ENCODE results near the gene LYPD6. TPM values are rescaled to one million over a fixed set of nuclear protein-coding genes. Genes with fewer than 3 reads are reported as not detected.

Gene LYPD6
- total and polyA plus RNA-seq, 4 donors: 0.15 to 0.42 (median 0.23) TPM

GRCh38 chr2:149409506-149409905 is 79.1 kb downstream of the LYPD6 start:
- WGBS: 80% methylated on average over 3 of the region's 3 CpGs

GRCh38 chr2:149410701-149411484 is 80.5 kb downstream of the LYPD6 start:
- 94% methylated on average over 6 of the region's 6 CpGs for WGBS

More at GRCh38 chr2:149409506-149409905, 79.1 kb downstream of the LYPD6 start:
- Histone ChIP-seq H3K4me1 (ENCODE audit: control insufficient read depth in 4 of 4, insufficient read depth in 4 of 4, low read length in 3 of 4) (peaks cover 0 to 17% (median 11%) of the 10 kb centered on the region in 4 donors), H3K9me3 (ENCODE audit: control insufficient read depth in 4 of 4, low read length in 3 of 4) (no peaks in the 10 kb centered on the region), H3K4me3 (ENCODE audit: low read depth in 1 of 3, low read length in 3 of 3) (no peak overlapping the region), H3K27me3 (ENCODE audit: control insufficient read depth in 4 of 4, insufficient read depth in 4 of 4, low read length in 3 of 4) (no peaks in the 10 kb centered on the region), H3K9ac (ENCODE audit: low read depth in 1 of 2, low read length in 2 of 2) (no peak overlapping the region), H3K27ac (ENCODE audit: low read depth in 1 of 2, low read length in 2 of 2) (no peak overlapping the region), H3K36me3 (ENCODE audit: control insufficient read depth in 4 of 4, insufficient read depth in 3 of 4, low read depth in 1 of 4, low read length in 3 of 4) (no peaks in the 10 kb centered on the region)
- no peak for DNase-seq (ENCODE audit: low spot score)
- no peak for TF ChIP-seq SP1 (IDR thresholded peaks at IDR 0.05)

More at GRCh38 chr2:149410701-149411484, 80.5 kb downstream of the LYPD6 start:
- Histone ChIP-seq H3K4me1 (ENCODE audit: control insufficient read depth in 4 of 4, insufficient read depth in 4 of 4, low read length in 3 of 4) (peaks cover 0 to 24% (median 13%) of the 10 kb centered on the region in 4 donors), H3K27me3 (ENCODE audit: control insufficient read depth in 4 of 4, insufficient read depth in 4 of 4, low read length in 3 of 4) (no peaks in the 10 kb centered on the region), H3K27ac (ENCODE audit: low read depth in 1 of 2, low read length in 2 of 2) (no peak overlapping the region), H3K9ac (ENCODE audit: low read depth in 1 of 2, low read length in 2 of 2) (no peak overlapping the region), H3K36me3 (ENCODE audit: control insufficient read depth in 4 of 4, insufficient read depth in 3 of 4, low read depth in 1 of 4, low read length in 3 of 4) (no peaks in the 10 kb centered on the region), H3K9me3 (ENCODE audit: control insufficient read depth in 4 of 4, low read length in 3 of 4) (no peaks in the 10 kb centered on the region), H3K4me3 (ENCODE audit: low read depth in 1 of 3, low read length in 3 of 3) (no peak overlapping the region)
- no peak for TF ChIP-seq MAX (IDR thresholded peaks at IDR 0.05)
- TF ChIP-seq TAF1 (conservative IDR thresholded peaks at IDR 0.05): no peak
- no peak for TF ChIP-seq FOXA2 (IDR thresholded peaks at IDR 0.05)
- no peak for TF ChIP-seq FOXA1 (IDR thresholded peaks at IDR 0.05)
- TF ChIP-seq, protein P1, sequence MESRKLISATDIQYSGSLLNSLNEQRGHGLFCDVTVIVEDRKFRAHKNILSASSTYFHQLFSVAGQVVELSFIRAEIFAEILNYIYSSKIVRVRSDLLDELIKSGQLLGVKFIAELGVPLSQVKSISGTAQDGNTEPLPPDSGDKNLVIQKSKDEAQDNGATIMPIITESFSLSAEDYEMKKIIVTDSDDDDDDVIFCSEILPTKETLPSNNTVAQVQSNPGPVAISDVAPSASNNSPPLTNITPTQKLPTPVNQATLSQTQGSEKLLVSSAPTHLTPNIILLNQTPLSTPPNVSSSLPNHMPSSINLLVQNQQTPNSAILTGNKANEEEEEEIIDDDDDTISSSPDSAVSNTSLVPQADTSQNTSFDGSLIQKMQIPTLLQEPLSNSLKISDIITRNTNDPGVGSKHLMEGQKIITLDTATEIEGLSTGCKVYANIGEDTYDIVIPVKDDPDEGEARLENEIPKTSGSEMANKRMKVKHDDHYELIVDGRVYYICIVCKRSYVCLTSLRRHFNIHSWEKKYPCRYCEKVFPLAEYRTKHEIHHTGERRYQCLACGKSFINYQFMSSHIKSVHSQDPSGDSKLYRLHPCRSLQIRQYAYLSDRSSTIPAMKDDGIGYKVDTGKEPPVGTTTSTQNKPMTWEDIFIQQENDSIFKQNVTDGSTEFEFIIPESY (IDR thresholded peaks at IDR 0.05): no peak
- TF ChIP-seq, protein P2, sequence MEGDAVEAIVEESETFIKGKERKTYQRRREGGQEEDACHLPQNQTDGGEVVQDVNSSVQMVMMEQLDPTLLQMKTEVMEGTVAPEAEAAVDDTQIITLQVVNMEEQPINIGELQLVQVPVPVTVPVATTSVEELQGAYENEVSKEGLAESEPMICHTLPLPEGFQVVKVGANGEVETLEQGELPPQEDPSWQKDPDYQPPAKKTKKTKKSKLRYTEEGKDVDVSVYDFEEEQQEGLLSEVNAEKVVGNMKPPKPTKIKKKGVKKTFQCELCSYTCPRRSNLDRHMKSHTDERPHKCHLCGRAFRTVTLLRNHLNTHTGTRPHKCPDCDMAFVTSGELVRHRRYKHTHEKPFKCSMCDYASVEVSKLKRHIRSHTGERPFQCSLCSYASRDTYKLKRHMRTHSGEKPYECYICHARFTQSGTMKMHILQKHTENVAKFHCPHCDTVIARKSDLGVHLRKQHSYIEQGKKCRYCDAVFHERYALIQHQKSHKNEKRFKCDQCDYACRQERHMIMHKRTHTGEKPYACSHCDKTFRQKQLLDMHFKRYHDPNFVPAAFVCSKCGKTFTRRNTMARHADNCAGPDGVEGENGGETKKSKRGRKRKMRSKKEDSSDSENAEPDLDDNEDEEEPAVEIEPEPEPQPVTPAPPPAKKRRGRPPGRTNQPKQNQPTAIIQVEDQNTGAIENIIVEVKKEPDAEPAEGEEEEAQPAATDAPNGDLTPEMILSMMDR (IDR thresholded peaks at IDR 0.05; ENCODE audit: low read depth, low read length, missing input control): no peak
- no peak for TF ChIP-seq RAD21 (IDR thresholded peaks at IDR 0.05)
- TF ChIP-seq YY1 (IDR thresholded peaks at IDR 0.05): no peak
- TF ChIP-seq HNF4G (IDR thresholded peaks at IDR 0.05): no peak
- no peak for TF ChIP-seq RXRA (IDR thresholded peaks at IDR 0.05)
- TF ChIP-seq EGR1 (IDR thresholded peaks at IDR 0.05; ENCODE audit: low read depth in 2 of 2): no peak
- no peak for TF ChIP-seq GABPA (IDR thresholded peaks at IDR 0.05 in 1 of 2, conservative IDR thresholded peaks at IDR 0.05 in 1 of 2)
- no peak for TF ChIP-seq HNF4A (conservative IDR thresholded peaks at IDR 0.05)
- TF ChIP-seq SP1 (IDR thresholded peaks at IDR 0.05): no peak
- no peak for TF ChIP-seq JUND (IDR thresholded peaks at IDR 0.05)
- TF ChIP-seq, protein P3, sequence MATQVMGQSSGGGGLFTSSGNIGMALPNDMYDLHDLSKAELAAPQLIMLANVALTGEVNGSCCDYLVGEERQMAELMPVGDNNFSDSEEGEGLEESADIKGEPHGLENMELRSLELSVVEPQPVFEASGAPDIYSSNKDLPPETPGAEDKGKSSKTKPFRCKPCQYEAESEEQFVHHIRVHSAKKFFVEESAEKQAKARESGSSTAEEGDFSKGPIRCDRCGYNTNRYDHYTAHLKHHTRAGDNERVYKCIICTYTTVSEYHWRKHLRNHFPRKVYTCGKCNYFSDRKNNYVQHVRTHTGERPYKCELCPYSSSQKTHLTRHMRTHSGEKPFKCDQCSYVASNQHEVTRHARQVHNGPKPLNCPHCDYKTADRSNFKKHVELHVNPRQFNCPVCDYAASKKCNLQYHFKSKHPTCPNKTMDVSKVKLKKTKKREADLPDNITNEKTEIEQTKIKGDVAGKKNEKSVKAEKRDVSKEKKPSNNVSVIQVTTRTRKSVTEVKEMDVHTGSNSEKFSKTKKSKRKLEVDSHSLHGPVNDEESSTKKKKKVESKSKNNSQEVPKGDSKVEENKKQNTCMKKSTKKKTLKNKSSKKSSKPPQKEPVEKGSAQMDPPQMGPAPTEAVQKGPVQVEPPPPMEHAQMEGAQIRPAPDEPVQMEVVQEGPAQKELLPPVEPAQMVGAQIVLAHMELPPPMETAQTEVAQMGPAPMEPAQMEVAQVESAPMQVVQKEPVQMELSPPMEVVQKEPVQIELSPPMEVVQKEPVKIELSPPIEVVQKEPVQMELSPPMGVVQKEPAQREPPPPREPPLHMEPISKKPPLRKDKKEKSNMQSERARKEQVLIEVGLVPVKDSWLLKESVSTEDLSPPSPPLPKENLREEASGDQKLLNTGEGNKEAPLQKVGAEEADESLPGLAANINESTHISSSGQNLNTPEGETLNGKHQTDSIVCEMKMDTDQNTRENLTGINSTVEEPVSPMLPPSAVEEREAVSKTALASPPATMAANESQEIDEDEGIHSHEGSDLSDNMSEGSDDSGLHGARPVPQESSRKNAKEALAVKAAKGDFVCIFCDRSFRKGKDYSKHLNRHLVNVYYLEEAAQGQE (IDR thresholded peaks at IDR 0.05): no peak
- no peak for DNase-seq (ENCODE audit: low spot score)

Measured in liver (tissue), 9 donors.